ENCODE measurements around the gene RETREG1.

DNA sequence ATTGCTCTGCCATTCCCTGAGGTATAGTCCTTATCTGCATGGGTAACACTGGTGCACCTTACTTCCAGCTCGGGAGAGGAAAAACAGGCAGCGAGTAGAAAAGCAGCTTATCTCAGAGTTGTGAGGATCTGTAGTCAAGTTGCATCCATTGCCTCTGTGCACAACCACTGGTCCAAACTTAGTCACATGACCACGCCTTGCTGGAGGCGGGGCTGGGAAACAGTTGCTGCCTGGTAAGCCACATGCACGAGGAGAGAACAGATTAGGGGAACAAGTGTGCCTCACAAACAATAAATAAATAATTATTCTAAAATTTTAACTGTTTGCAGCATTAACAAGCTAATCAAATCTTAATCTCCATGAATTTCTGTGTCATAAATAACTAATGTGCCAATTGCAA is 169.8 kb downstream of the RETREG1 start:
- TF ChIP-seq, protein P1, sequence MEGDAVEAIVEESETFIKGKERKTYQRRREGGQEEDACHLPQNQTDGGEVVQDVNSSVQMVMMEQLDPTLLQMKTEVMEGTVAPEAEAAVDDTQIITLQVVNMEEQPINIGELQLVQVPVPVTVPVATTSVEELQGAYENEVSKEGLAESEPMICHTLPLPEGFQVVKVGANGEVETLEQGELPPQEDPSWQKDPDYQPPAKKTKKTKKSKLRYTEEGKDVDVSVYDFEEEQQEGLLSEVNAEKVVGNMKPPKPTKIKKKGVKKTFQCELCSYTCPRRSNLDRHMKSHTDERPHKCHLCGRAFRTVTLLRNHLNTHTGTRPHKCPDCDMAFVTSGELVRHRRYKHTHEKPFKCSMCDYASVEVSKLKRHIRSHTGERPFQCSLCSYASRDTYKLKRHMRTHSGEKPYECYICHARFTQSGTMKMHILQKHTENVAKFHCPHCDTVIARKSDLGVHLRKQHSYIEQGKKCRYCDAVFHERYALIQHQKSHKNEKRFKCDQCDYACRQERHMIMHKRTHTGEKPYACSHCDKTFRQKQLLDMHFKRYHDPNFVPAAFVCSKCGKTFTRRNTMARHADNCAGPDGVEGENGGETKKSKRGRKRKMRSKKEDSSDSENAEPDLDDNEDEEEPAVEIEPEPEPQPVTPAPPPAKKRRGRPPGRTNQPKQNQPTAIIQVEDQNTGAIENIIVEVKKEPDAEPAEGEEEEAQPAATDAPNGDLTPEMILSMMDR (IDR thresholded peaks at IDR 0.05) = no peak
- TF ChIP-seq POLR2A (IDR thresholded peaks at IDR 0.05) = no peak
- no peak for TF ChIP-seq POLR2AphosphoS5 (IDR thresholded peaks at IDR 0.05)
- TF ChIP-seq EP300 (IDR thresholded peaks at IDR 0.05) = no peak
